Testis (tissue), 3 donors: ENCODE data around the gene SSU72. TPM values are rescaled to one million over a fixed set of nuclear protein-coding genes. Genes with fewer than 3 reads are reported as not detected.

Source experiments
- DNase-seq: peaks from one replicate; pipeline ENCODE4 v3.0.0-alpha.2; 2019
- H3K27ac ChIP-seq, 2 donors: fragments of 200-600 bp; sonication (generic); one replicate each; pipeline ENCODE4 v1.5.1; 2019
- H3K27me3 ChIP-seq: fragments of 200-600 bp; sonication (generic); one replicate; pipeline ENCODE4 v1.5.1; 2019
- H3K36me3 ChIP-seq: fragments of 200-600 bp; sonication (generic); one replicate; pipeline ENCODE4 v1.5.1; 2017; ENCODE audit warnings: low read depth; ENCODE audit errors: missing control alignments
- H3K4me1 ChIP-seq: fragments of 200-600 bp; sonication (generic); one replicate; pipeline ENCODE4 v1.5.1; 2019
- H3K4me3 ChIP-seq, 2 donors: fragments of 200-600 bp; sonication (generic); one replicate each; pipeline ENCODE4 v1.5.1; 2017 to 2019
- H3K9me3 ChIP-seq: fragments of 200-600 bp; sonication (generic); one replicate; pipeline ENCODE4 v1.5.1; 2017
- CTCF ChIP-seq, 3 experiments: fragments of 450-650 bp in 2 of 3; fragments of 200-600 bp in 1 of 3; sonication (generic) in 1 of 3; IDR thresholded peaks; one replicate each; pipeline ENCODE4 v1.5.1; 2016 to 2019; ENCODE audit warnings: antibody characterized with exemption in 3 of 3, mild to moderate bottlenecking in 2 of 3, moderate library complexity in 1 of 3
- POLR2A ChIP-seq: fragments of 450-650 bp; IDR thresholded peaks from one replicate; pipeline ENCODE4 v1.6.1; 2017; ENCODE audit warnings: antibody characterized with exemption, mild to moderate bottlenecking, moderate library complexity
- WGBS, 2 donors: methylation state at CpG; one replicate each; pipeline ENCODE4 v1.1.5; 2018; 5-methylcytosine and 5-hydroxymethylcytosine counted together
- intact Hi-C: fragments of 100-400 bp; cut with DNase I; formaldehyde crosslinking; loops from one replicate; pipeline ENCODE4 v1.15.1; 2023; ENCODE audit warnings: low total_unique reads
- polyA plus RNA-seq: library from polyadenylated mRNA; stranded (reverse); fragments of 350-450 nt; fragmentation: Illumina TruSeq; extraction: RNeasy Lipid Tissue Mini Kit (QIAGEN cat#74804); gene quantifications from one replicate; pipeline ENCODE4 v1.2.3, GENCODE V29; 2014; ENCODE audit warnings: low read depth, low replicate concordance; ENCODE audit not compliant: insufficient read depth
- total RNA-seq, 2 donors: library from RNA; depleted of rRNA; stranded (reverse); fragments of >200 nt; gene quantifications; one replicate each; pipeline ENCODE4 v1.2.3, GENCODE V29; 2016

The SSU72 gene
- total and polyA plus RNA-seq, 3 donors from 2014 or later, result 67.0 to 158 (median 146) TPM

DNA sequence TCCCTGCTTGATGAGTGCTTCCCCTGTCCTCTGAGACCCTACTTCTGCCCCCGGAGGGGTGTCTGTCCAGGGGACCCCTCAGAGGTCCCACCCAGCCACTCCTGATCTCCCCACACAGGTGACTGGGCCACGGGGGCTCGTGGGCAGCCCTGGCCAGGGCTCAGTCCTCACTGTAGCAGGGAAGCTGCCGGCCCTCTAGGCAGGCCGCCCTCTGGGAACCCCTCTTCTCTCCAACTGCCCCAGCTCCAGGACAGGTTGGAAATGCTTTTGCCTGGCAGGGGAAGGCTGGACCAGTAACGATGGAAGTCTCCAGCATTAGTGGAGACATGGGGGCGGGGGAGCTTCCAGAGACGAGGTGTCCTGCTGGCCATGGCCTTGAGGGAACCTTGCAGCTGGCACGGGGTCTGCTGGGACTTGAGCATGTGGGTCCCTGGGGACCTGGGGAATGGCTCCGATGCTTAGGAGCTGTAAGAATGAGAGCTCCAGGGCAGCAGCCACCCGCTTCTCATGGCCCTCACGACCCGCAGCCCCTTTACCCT, 28.4 kb upstream of the SSU72 start:
- H3K27me3 ChIP-seq, result no peaks in the 10 kb centered on the region
- WGBS, 2 donors, result 55 to 68% methylated on average over 4 to 13 of the region's 13 CpGs
- DNase-seq, result no peak
- no peaks in the 10 kb centered on the region for H3K9me3 ChIP-seq
- no peak overlapping the region for H3K4me3 ChIP-seq
- peaks cover 13% of the 10 kb centered on the region for H3K4me1 ChIP-seq
- H3K36me3 ChIP-seq, result no peaks in the 10 kb centered on the region
- no peak overlapping the region for H3K27ac ChIP-seq
- TF ChIP-seq POLR2A, result no peak
- no peak for TF ChIP-seq CTCF (IDR thresholded peaks at IDR 0.05)
- intact Hi-C loops, result no loop called here

GRCh38 chr1:1602304-1602967, 27.8 kb upstream of the SSU72 start:
- Histone ChIP-seq H3K27me3 (no peaks in the 10 kb centered on the region), H3K27ac (no peak overlapping the region)
- TF ChIP-seq CTCF (IDR thresholded peaks at IDR 0.05) (no peak), POLR2A (no peak)

GRCh38 chr1:1601564-1602303, 27.1 kb upstream of the SSU72 start:
- H3K9me3 ChIP-seq, result no peaks in the 10 kb centered on the region
- no peaks in the 10 kb centered on the region for H3K27me3 ChIP-seq
- TF ChIP-seq CTCF (IDR thresholded peaks at IDR 0.05) (no peak), POLR2A (no peak)
- DNase-seq, result no peak
- no peak overlapping the region for H3K4me3 ChIP-seq
- H3K27ac ChIP-seq, result no peak overlapping the region
- H3K4me1 ChIP-seq, result peaks cover 25% of the 10 kb centered on the region
- no peaks in the 10 kb centered on the region for H3K36me3 ChIP-seq
- 86 to 89% methylated on average over 9 to 15 of the region's 15 CpGs for WGBS, 2 donors
- intact Hi-C loops, result no loop called here

More at GRCh38 chr1:1602304-1602967, 27.8 kb upstream of the SSU72 start:
- WGBS, 2 donors, result 72 to 79% methylated on average over 18 of the region's 18 CpGs
- DNase-seq, result no peak
- Histone ChIP-seq H3K36me3 (no peaks in the 10 kb centered on the region), H3K4me3 (no peak overlapping the region), H3K9me3 (no peaks in the 10 kb centered on the region), H3K4me1 (peaks cover 19% of the 10 kb centered on the region)
- intact Hi-C loops, result no loop called here

DNA sequence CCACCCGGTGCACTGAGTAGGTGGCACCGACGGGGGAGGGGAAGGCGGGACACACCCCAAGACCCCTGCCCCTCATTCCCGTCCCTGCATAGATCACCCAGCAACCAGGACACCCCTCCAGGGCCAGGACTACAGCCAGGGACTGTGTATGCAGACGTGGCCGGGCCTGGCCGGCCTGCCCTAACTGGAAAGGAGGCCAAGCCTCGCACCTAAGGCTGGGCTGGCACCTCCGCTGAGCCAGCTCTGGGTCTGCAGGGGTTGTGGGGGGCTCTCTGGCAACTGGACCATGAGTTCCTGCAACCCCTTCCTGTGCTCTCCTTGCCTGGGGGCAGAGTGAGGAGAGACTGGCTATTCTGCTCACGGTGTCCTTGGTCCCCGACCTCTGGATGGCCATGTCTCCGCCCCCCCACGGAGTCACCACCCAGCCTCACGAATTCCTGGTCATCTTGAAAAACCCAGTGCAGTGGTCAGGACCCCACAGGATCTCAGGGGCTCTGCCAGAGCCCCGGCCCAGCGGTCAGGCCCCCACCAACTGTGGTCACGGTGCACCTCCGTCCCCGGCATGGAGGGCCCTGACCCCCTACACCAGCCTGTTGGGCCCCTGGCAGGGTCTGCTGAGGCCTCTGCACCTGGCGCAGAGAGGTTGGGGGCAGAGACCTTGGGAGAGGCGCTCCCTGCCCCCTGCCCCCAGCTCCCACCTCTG, 26.3 kb upstream of the SSU72 start:
- H3K4me3 ChIP-seq, result no peak overlapping the region
- no peak for DNase-seq
- no peaks in the 10 kb centered on the region for H3K36me3 ChIP-seq
- H3K9me3 ChIP-seq, result no peaks in the 10 kb centered on the region
- 40 to 61% methylated on average over 8 to 21 of the region's 22 CpGs for WGBS, 2 donors
- peaks cover 25% of the 10 kb centered on the region for H3K4me1 ChIP-seq
- TF ChIP-seq POLR2A, result no peak
- TF ChIP-seq CTCF (IDR thresholded peaks at IDR 0.05), result no peak
- intact Hi-C loops, result no loop called here
- H3K27me3 ChIP-seq, result no peaks in the 10 kb centered on the region
- H3K27ac ChIP-seq, result no peak overlapping the region
